CD14-positive monocyte (primary cell): ENCODE results near the gene MTSS2. TPM values are rescaled to one million over a fixed set of nuclear protein-coding genes. Genes with fewer than 3 reads are reported as not detected.

Experiments used
- DNase-seq, 3 donors: peaks; one replicate each; pipeline ENCODE4 v3.0.0-alpha.2; 2011 to 2022
- H2AFZ ChIP-seq: 2 replicates; pipeline ENCODE4 v1.6.0; 2012; ENCODE audit warnings: mild to moderate bottlenecking, low read depth, low read length, inconsistent platforms; ENCODE audit not compliant: insufficient read depth, poor library complexity, severe bottlenecking
- H3K27ac ChIP-seq, 2 donors: 1 replicate in 1 of 2; 2 replicates in 1 of 2; pipeline ENCODE4 v1.5.1; 2012 to 2013; ENCODE audit warnings: low read length in 2 of 2, control low read depth in 1 of 2, inconsistent platforms in 1 of 2, low read depth in 1 of 2, mild to moderate bottlenecking in 1 of 2
- H3K27me3 ChIP-seq, 2 donors: one replicate each; pipeline versions ENCODE4 v1.6.0 to v1.6.1; 2011 to 2013; ENCODE audit warnings: low read length in 2 of 2; ENCODE audit not compliant: control insufficient read depth in 2 of 2, insufficient read depth in 2 of 2
- H3K36me3 ChIP-seq, 2 donors: replicated peaks in 1 of 2; 1 replicate in 1 of 2; 2 replicates in 1 of 2; pipeline versions ENCODE4 v1.5.1 to v1.6.1; 2012 to 2013; ENCODE audit warnings: low read length in 2 of 2, control low read depth in 1 of 2, inconsistent platforms in 1 of 2, mild to moderate bottlenecking in 1 of 2; ENCODE audit not compliant: insufficient read depth in 2 of 2, control insufficient read depth in 1 of 2
- H3K4me1 ChIP-seq, 2 donors: 1 replicate in 1 of 2; 2 replicates in 1 of 2; pipeline versions ENCODE4 v1.5.1 to v1.6.1; 2012 to 2013; ENCODE audit warnings: low read length in 2 of 2, control low read depth in 1 of 2, inconsistent platforms in 1 of 2, mild to moderate bottlenecking in 1 of 2, moderate library complexity in 1 of 2; ENCODE audit not compliant: insufficient read depth in 2 of 2, control insufficient read depth in 1 of 2
- H3K4me2 ChIP-seq: replicated peaks from 2 replicates; pipeline ENCODE3; 2012; ENCODE audit warnings: low read length, moderate library complexity, mild to moderate bottlenecking; ENCODE audit not compliant: poor library complexity, severe bottlenecking; ENCODE audit errors: extremely low read depth
- H3K4me3 ChIP-seq, 3 experiments: fragments of 200-600 bp in 1 of 3; sonication (generic) in 1 of 3; replicated peaks in 1 of 3; 1 replicate in 2 of 3; 2 replicates in 1 of 3; pipeline ENCODE4 v1.5.1; 2011 to 2013; ENCODE audit warnings: low read length in 3 of 3, mild to moderate bottlenecking in 3 of 3, control low read depth in 2 of 3, low read depth in 2 of 3, inconsistent platforms in 1 of 3, moderate library complexity in 1 of 3
- H3K79me2 ChIP-seq: 2 replicates; pipeline ENCODE4 v1.6.0; 2012; ENCODE audit warnings: mild to moderate bottlenecking, control low read depth, inconsistent platforms, low read length, moderate library complexity; ENCODE audit not compliant: insufficient read depth
- H3K9ac ChIP-seq: 2 replicates; pipeline ENCODE4 v1.6.0; 2017; ENCODE audit warnings: low read length, mild to moderate bottlenecking; ENCODE audit not compliant: insufficient read depth, poor library complexity, severe bottlenecking
- H3K9me3 ChIP-seq, 2 donors: replicated peaks in 1 of 2; 1 replicate in 1 of 2; 2 replicates in 1 of 2; pipeline versions ENCODE4 v1.5.1 to v1.6.1; 2012 to 2013; ENCODE audit warnings: low read length in 2 of 2, control low read depth in 1 of 2; ENCODE audit not compliant: control insufficient read depth in 1 of 2, insufficient read depth in 1 of 2
- H4K20me1 ChIP-seq: 2 replicates; pipeline ENCODE4 v1.6.0; 2012; ENCODE audit warnings: mild to moderate bottlenecking, low read length, control low read depth, moderate library complexity; ENCODE audit not compliant: insufficient read depth
- H3K27ac Mint-ChIP-seq, 7 donors: one replicate each; pipeline ENCODE4 v1.8.0; 2020; ENCODE audit warnings: mild to moderate bottlenecking in 7 of 7, mixed read lengths in 7 of 7, moderate library complexity in 6 of 7, inconsistent platforms in 2 of 7
- H3K27me3 Mint-ChIP-seq, 3 donors: one replicate each; pipeline ENCODE4 v1.8.0; 2021 to 2022; ENCODE audit warnings: low read depth in 3 of 3, mild to moderate bottlenecking in 3 of 3, mixed read lengths in 3 of 3, moderate library complexity in 3 of 3, inconsistent platforms in 1 of 3
- H3K36me3 Mint-ChIP-seq, 2 donors: one replicate each; pipeline ENCODE4 v1.8.0; 2020; ENCODE audit warnings: mixed read lengths in 2 of 2, inconsistent platforms in 1 of 2, mild to moderate bottlenecking in 1 of 2
- H3K4me1 Mint-ChIP-seq: one replicate; pipeline ENCODE4 v1.8.0; 2020; ENCODE audit warnings: mild to moderate bottlenecking, mixed read lengths
- H3K4me3 Mint-ChIP-seq, 2 donors: one replicate each; pipeline ENCODE4 v1.8.0; 2020; ENCODE audit warnings: mild to moderate bottlenecking in 2 of 2, mixed read lengths in 2 of 2, moderate library complexity in 1 of 2
- H3K9me3 Mint-ChIP-seq, 7 donors: one replicate each; pipeline ENCODE4 v1.8.0; 2020 to 2022; ENCODE audit warnings: mixed read lengths in 7 of 7, mild to moderate bottlenecking in 6 of 7, moderate library complexity in 6 of 7, inconsistent platforms in 2 of 7
- CTCF ChIP-seq: fragments of 200-600 bp; IDR thresholded peaks from one replicate; pipeline ENCODE4 v1.8.0; 2022; ENCODE audit warnings: antibody characterized with exemption, mild to moderate bottlenecking
- WGBS: methylation state at CpG from one replicate; pipeline ENCODE4 v1.1.5; 2013; ENCODE audit warnings: missing lambda C conversion rate; ENCODE audit not compliant: insufficient coverage; 5-methylcytosine and 5-hydroxymethylcytosine counted together
- intact Hi-C, 2 donors: fragments of 100-400 bp; cut with micrococcal nuclease; formaldehyde crosslinking; loops; one replicate each; pipeline versions ENCODE4 v1.15.0 to v1.15.1; 2023
- polyA plus RNA-seq, 3 donors: library from polyadenylated mRNA; depleted of rRNA in 1 of 3; unstranded in 2 of 3; stranded (reverse) in 1 of 3; fragments of 300-500 nt in 2 of 3; fragments of >200 nt in 1 of 3; fragmentation: Illumina TruSeq in 2 of 3; gene quantifications; 1 replicate in 2 of 3; 2 replicates in 1 of 3; pipeline ENCODE4 v1.2.3, GENCODE V29; 2012 to 2021

The MTSS2 gene
- polyA plus RNA-seq, 3 donors = 1.5 TPM; not detected in 2

- WGBS = 37% methylated on average over 23 of the region's 30 CpGs
- no peak overlapping the region for H3K27ac ChIP-seq
- H3K79me2 ChIP-seq = no peaks in the 10 kb centered on the region
- peak overlapping the region in 2 of 7 donors; percentile 0 to 2 for H3K27ac Mint-ChIP-seq
- no peak overlapping the region for H2AFZ ChIP-seq
- H3K27me3 Mint-ChIP-seq = peaks cover 0 to 2% (median 1%) of the 10 kb centered on the region in 3 donors
- H3K36me3 Mint-ChIP-seq = peaks cover 18 to 51% of the 10 kb centered on the region in 2 donors
- no peak overlapping the region for H3K9ac ChIP-seq
- H4K20me1 ChIP-seq = peaks cover 10% of the 10 kb centered on the region
- no peak overlapping the region for H3K4me2 ChIP-seq
- no peak for DNase-seq
- no peaks in the 10 kb centered on the region for H3K27me3 ChIP-seq
- no peak overlapping the region for H3K4me3 ChIP-seq
- H3K36me3 ChIP-seq = peaks cover 26 to 35% of the 10 kb centered on the region in 2 donors
- no peak for TF ChIP-seq CTCF
- H3K4me3 Mint-ChIP-seq = no peak overlapping the region
- intact Hi-C loops = no loop called here
- H3K9me3 Mint-ChIP-seq = no peaks in the 10 kb centered on the region
- peaks cover 35% of the 10 kb centered on the region for H3K4me1 Mint-ChIP-seq
- peaks cover 15 to 18% of the 10 kb centered on the region in 2 donors for H3K4me1 ChIP-seq
- no peaks in the 10 kb centered on the region for H3K9me3 ChIP-seq
Measured at GRCh38 chr16:70700101-70701020, 14.5 kb upstream of the MTSS2 start.

GRCh38 chr16:70699696-70700095 is 13.8 kb upstream of the MTSS2 start:
- Histone ChIP-seq H3K9ac (no peak overlapping the region), H3K4me2 (no peak overlapping the region), H3K27ac (no peak overlapping the region), H3K9me3 (no peaks in the 10 kb centered on the region), H3K4me1 (peaks cover 15 to 18% of the 10 kb centered on the region in 2 donors), H3K27me3 (no peaks in the 10 kb centered on the region), H2AFZ (no peak overlapping the region), H3K4me3 (no peak overlapping the region), H4K20me1 (peaks cover 10% of the 10 kb centered on the region), H3K36me3 (peaks cover 31 to 41% of the 10 kb centered on the region in 2 donors), H3K79me2 (no peaks in the 10 kb centered on the region)
- Mint-ChIP-seq H3K4me1 (peaks cover 35% of the 10 kb centered on the region), H3K27me3 (peaks cover 0 to 2% (median 1%) of the 10 kb centered on the region in 3 donors), H3K36me3 (peaks cover 24 to 55% of the 10 kb centered on the region in 2 donors), H3K9me3 (no peaks in the 10 kb centered on the region), H3K27ac (peak overlapping the region in 2 of 7 donors; percentile 0 to 2), H3K4me3 (no peak overlapping the region)
- WGBS = 77% methylated on average over 10 of the region's 17 CpGs
- no peak for DNase-seq
- TF ChIP-seq CTCF = no peak
- intact Hi-C loops = no loop called here
